DOHH2 (cell line): ENCODE measurements around the gene TMEM63C.

Experiments
- CTCF ChIP-seq: fragments of 200-600 bp; sonication (generic); IDR thresholded peaks from one replicate; pipeline ENCODE4 v1.5.1; 2014; ENCODE audit warnings: antibody characterized with exemption, mild to moderate bottlenecking, low read depth, low read length; ENCODE audit not compliant: poor library complexity, severe bottlenecking
- EZH2phosphoT487 ChIP-seq: fragments of 200-600 bp; sonication (generic); IDR thresholded peaks from 2 replicates; pipeline ENCODE4 v1.6.1; 2017; ENCODE audit warnings: borderline replicate concordance, mild to moderate bottlenecking, antibody characterized with exemption, low read length, moderate library complexity, mixed read lengths

GRCh38 chr14:77148510-77149231 lies 32.9 kb upstream of the TMEM63C start:
- TF ChIP-seq CTCF (no peak), EZH2phosphoT487 (no peak)
